KMS-11 (cell line): ENCODE measurements around the gene FOCAD.

Experiments
- H2AFZ ChIP-seq: fragments of 200-600 bp; sonication (generic); 2 replicates; pipeline ENCODE4 v1.6.1; 2016; ENCODE audit warnings: antibody characterized with exemption, mixed run types, low read depth
- H3K27ac ChIP-seq: fragments of 200-600 bp; sonication (generic); 2 replicates; pipeline ENCODE4 v1.6.1; 2016; ENCODE audit warnings: mild to moderate bottlenecking, mixed run types
- H3K27me3 ChIP-seq: fragments of 200-600 bp; sonication (generic); 2 replicates; pipeline ENCODE4 v1.6.1; 2017; ENCODE audit warnings: mild to moderate bottlenecking, low read depth, mixed run types, moderate library complexity; ENCODE audit not compliant: insufficient read depth
- H3K36me3 ChIP-seq: fragments of 200-600 bp; sonication (generic); 2 replicates; pipeline ENCODE4 v1.6.1; 2017; ENCODE audit warnings: mild to moderate bottlenecking, mixed run types; ENCODE audit not compliant: insufficient read depth
- H3K4me1 ChIP-seq: fragments of 200-600 bp; sonication (generic); 2 replicates; pipeline ENCODE4 v1.6.1; 2016; ENCODE audit warnings: mild to moderate bottlenecking, low read depth, mixed run types; ENCODE audit not compliant: poor library complexity, severe bottlenecking
- H3K4me2 ChIP-seq: fragments of 200-600 bp; sonication (generic); 2 replicates; pipeline ENCODE4 v1.7.0; 2016; ENCODE audit warnings: mild to moderate bottlenecking, mixed run types
- H3K4me3 ChIP-seq: fragments of 200-600 bp; sonication (generic); IDR thresholded peaks from 2 replicates; pipeline ENCODE4 v1.6.1; 2017; ENCODE audit warnings: low read depth, low read length, mixed read lengths; ENCODE audit not compliant: insufficient read depth
- H3K79me2 ChIP-seq: fragments of 200-600 bp; sonication (generic); 2 replicates; pipeline ENCODE4 v1.6.1; 2016; ENCODE audit warnings: low read depth, mixed run types; ENCODE audit not compliant: insufficient read depth
- H3K9ac ChIP-seq: fragments of 200-600 bp; sonication (generic); 2 replicates; pipeline ENCODE4 v1.6.1; 2016; ENCODE audit warnings: mild to moderate bottlenecking, mixed run types
- H4K20me1 ChIP-seq: fragments of 200-600 bp; sonication (generic); 2 replicates; pipeline ENCODE4 v1.6.1; 2016; ENCODE audit warnings: mild to moderate bottlenecking, mixed run types; ENCODE audit not compliant: insufficient read depth
- CTCF ChIP-seq: fragments of 200-600 bp; sonication (generic); conservative IDR thresholded peaks from 2 replicates; pipeline ENCODE4 v1.6.1; 2017; ENCODE audit warnings: low read depth, mild to moderate bottlenecking, antibody characterized with exemption, low read length, moderate library complexity, mixed read lengths

Gene FOCAD

GRCh38 chr9:21023861-21024260, 339.8 kb downstream of the FOCAD start:
- no peak overlapping the region for H2AFZ ChIP-seq
- H3K4me3 ChIP-seq = no peak overlapping the region
- H3K79me2 ChIP-seq = no peaks in the 10 kb centered on the region
- no peak overlapping the region for H3K9ac ChIP-seq
- no peaks in the 10 kb centered on the region for H3K36me3 ChIP-seq
- no peaks in the 10 kb centered on the region for H4K20me1 ChIP-seq
- no peak overlapping the region for H3K27ac ChIP-seq
- no peaks in the 10 kb centered on the region for H3K27me3 ChIP-seq
- no peak for TF ChIP-seq CTCF
- H3K4me2 ChIP-seq = no peak overlapping the region
- no peaks in the 10 kb centered on the region for H3K4me1 ChIP-seq

GRCh38 chr9:21027295-21027694, 343.2 kb downstream of the FOCAD start:
- H2AFZ ChIP-seq = no peak overlapping the region
- no peaks in the 10 kb centered on the region for H3K4me1 ChIP-seq
- no peaks in the 10 kb centered on the region for H3K36me3 ChIP-seq
- no peaks in the 10 kb centered on the region for H3K27me3 ChIP-seq
- TF ChIP-seq CTCF = no peak
- no peak overlapping the region for H3K4me3 ChIP-seq
- H3K27ac ChIP-seq = no peak overlapping the region
- no peaks in the 10 kb centered on the region for H3K79me2 ChIP-seq
- no peak overlapping the region for H3K4me2 ChIP-seq
- no peak overlapping the region for H3K9ac ChIP-seq
- H4K20me1 ChIP-seq = no peaks in the 10 kb centered on the region

- Histone ChIP-seq H3K36me3 (no peaks in the 10 kb centered on the region), H2AFZ (no peak overlapping the region), H3K27ac (no peak overlapping the region), H3K79me2 (no peaks in the 10 kb centered on the region), H3K9ac (no peak overlapping the region), H3K4me1 (no peaks in the 10 kb centered on the region), H3K4me3 (no peak overlapping the region), H3K27me3 (no peaks in the 10 kb centered on the region), H3K4me2 (no peak overlapping the region), H4K20me1 (no peaks in the 10 kb centered on the region)
- TF ChIP-seq CTCF = no peak
Measured at GRCh38 chr9:21028466-21028865, 344.4 kb downstream of the FOCAD start.

GRCh38 chr9:21029661-21030060, 345.6 kb downstream of the FOCAD start:
- Histone ChIP-seq H2AFZ (no peak overlapping the region), H3K9ac (no peak overlapping the region), H3K79me2 (no peaks in the 10 kb centered on the region), H4K20me1 (no peaks in the 10 kb centered on the region), H3K4me1 (no peaks in the 10 kb centered on the region), H3K4me3 (no peak overlapping the region), H3K27ac (no peak overlapping the region), H3K27me3 (no peaks in the 10 kb centered on the region), H3K4me2 (no peak overlapping the region), H3K36me3 (no peaks in the 10 kb centered on the region)
- TF ChIP-seq CTCF = no peak
